ENCODE results near the gene NGF. TPM values are rescaled to one million over a fixed set of nuclear protein-coding genes. Genes with fewer than 3 reads are reported as not detected.

NGF gene
- total RNA-seq, 2 experiments from 2014 or later, result not detected

GRCh38 chr1:115240297-115240696 is 97.8 kb downstream of the NGF start:
- H3K9me3 Mint-ChIP-seq, result no peaks in the 10 kb centered on the region
- no peak overlapping the region for H3K27ac Mint-ChIP-seq
- ChIA-PET CTCF (no interaction called here), POLR2A (no interaction called here)
- peaks cover 17% of the 10 kb centered on the region for H3K27me3 Mint-ChIP-seq
- TF ChIP-seq CTCF (IDR thresholded peaks at IDR 0.05), result no peak
- no peaks in the 10 kb centered on the region for H3K36me3 Mint-ChIP-seq (ENCODE audit: low read depth)
- DNase-seq, result no peak
- no peak overlapping the region for H3K4me3 Mint-ChIP-seq
- intact Hi-C loops (cut with micrococcal nuclease), result no loop called here
- ATAC-seq, result no peak
- no peaks in the 10 kb centered on the region for H3K4me1 Mint-ChIP-seq (ENCODE audit: low read depth)

DNA sequence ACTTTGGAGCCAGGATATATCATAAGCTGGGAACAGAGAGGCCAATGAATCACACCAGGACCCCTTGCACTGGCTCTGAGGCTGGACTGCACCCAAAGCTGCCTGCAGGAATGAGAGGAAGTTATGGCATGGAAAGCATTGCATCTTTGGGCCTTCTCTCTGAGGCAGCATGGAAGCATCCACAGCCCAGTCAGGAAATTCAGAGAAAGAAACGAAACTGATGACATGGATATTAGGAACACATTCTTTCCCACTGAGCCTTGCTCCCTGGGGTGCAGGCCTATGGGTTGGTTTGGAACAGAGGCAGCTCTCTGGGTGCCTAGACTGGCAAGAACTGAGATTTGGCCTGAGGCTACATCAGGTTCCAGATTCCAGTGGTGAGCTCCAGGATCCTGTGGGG is 98.6 kb downstream of the NGF start:
- POLR2A ChIA-PET, result interaction anchor here (0.7 kb wide), 1 partner anchor 338 kb away, joined by 3 read pairs; no protein-coding TSS in a partner anchor
- Mint-ChIP-seq H3K36me3 (ENCODE audit: low read depth) (no peaks in the 10 kb centered on the region), H3K4me1 (ENCODE audit: low read depth) (no peaks in the 10 kb centered on the region), H3K9me3 (no peaks in the 10 kb centered on the region), H3K27ac (no peak overlapping the region), H3K4me3 (no peak overlapping the region), H3K27me3 (peaks cover 17% of the 10 kb centered on the region)
- intact Hi-C loops (cut with micrococcal nuclease), result no loop called here
- ATAC-seq, result no peak
- CTCF ChIA-PET, result no interaction called here
- no peak for TF ChIP-seq CTCF (IDR thresholded peaks at IDR 0.05)
- DNase-seq, result no peak

GRCh38 chr1:115239148-115239422 is 99.0 kb downstream of the NGF start:
- TF ChIP-seq CTCF (IDR thresholded peaks at IDR 0.05), result no peak
- POLR2A ChIA-PET, result interaction anchor here (0.7 kb wide), 1 partner anchor 338 kb away, joined by 3 read pairs; no protein-coding TSS in a partner anchor
- Mint-ChIP-seq H3K27ac (no peak overlapping the region), H3K4me1 (ENCODE audit: low read depth) (no peaks in the 10 kb centered on the region), H3K9me3 (no peaks in the 10 kb centered on the region), H3K36me3 (ENCODE audit: low read depth) (no peaks in the 10 kb centered on the region), H3K4me3 (no peak overlapping the region), H3K27me3 (peaks cover 17% of the 10 kb centered on the region)
- CTCF ChIA-PET, result no interaction called here
- intact Hi-C loops (cut with micrococcal nuclease), result no loop called here
- ATAC-seq (no peak), DNase-seq (no peak)

DNA sequence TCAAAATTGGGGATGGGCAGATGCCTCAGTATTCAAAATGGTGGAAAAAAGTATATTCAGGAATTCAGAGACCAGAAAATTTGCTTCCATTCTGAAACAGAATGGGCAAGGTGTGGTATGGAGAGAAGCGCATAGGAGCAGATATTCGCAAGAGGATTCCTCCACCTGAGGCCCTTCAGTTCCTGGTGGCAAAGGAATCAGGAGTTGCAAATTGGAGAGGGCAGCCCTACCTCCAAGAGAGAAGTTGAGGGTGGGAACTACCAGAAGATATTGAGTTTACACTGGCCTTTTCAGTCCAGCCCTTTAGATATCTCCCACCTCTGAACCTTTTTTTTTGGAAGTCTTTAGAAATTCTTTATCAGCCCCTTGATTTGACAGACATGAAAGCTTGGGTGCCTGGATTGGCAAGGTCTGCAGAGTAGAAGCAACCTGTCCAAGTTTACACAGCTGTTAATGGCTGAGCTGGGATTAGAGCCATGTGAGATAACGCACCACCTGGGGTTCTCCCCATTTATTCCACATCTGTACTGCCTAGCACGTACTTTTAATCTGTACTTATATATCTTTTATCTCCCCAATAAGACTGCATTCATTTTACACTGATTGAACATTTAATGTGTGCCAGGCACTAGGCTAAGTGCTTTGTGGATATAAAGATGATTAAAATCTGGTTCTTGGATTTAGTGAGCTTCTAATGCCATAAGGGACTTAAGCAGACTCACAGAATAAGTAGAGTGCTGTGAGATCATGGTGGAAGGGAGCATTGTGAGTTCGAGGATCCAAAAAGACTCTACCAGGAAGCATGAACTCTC is 99.5 kb downstream of the NGF start:
- intact Hi-C loops (cut with micrococcal nuclease), result no loop called here
- ATAC-seq (no peak), DNase-seq (no peak)
- Mint-ChIP-seq H3K27me3 (peaks cover 17% of the 10 kb centered on the region), H3K4me3 (no peak overlapping the region), H3K4me1 (ENCODE audit: low read depth) (no peaks in the 10 kb centered on the region), H3K9me3 (no peaks in the 10 kb centered on the region), H3K36me3 (ENCODE audit: low read depth) (no peaks in the 10 kb centered on the region), H3K27ac (no peak overlapping the region)
- no peak for TF ChIP-seq CTCF (IDR thresholded peaks at IDR 0.05)
- CTCF ChIA-PET, result interaction anchor here (1.4 kb wide), 1 partner anchor 37 kb away, joined by 4 read pairs; no protein-coding TSS in a partner anchor
- POLR2A ChIA-PET, result interaction anchor here (0.7 kb wide), 1 partner anchor 337 kb away, joined by 3 read pairs; no protein-coding TSS in a partner anchor

DNA sequence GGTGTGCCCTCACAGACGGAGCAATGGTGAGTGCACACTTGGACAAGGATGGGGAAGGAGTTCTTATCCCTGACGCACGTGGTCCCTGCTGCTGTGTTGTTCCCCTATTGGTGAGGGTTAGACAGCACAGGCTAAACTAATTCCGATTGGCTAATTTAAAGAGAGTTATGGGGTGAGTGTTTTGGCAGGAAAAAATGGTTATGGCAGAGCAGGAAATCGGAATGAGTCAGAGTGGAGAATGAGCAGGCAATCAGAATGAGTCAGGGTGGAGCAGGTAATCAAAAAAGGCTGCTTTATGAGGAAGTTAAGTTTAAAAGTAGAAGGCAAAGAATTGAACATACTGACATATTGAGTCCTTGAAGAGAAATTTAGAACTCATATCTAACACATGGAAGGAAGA is 100.5 kb downstream of the NGF start:
- Mint-ChIP-seq H3K4me1 (ENCODE audit: low read depth) (no peaks in the 10 kb centered on the region), H3K4me3 (no peak overlapping the region), H3K9me3 (no peaks in the 10 kb centered on the region), H3K36me3 (ENCODE audit: low read depth) (no peaks in the 10 kb centered on the region), H3K27ac (no peak overlapping the region), H3K27me3 (peaks cover 15% of the 10 kb centered on the region)
- POLR2A ChIA-PET, result no interaction called here
- CTCF ChIA-PET, result interaction anchor here (1.4 kb wide), 1 partner anchor 38 kb away, joined by 4 read pairs; no protein-coding TSS in a partner anchor
- intact Hi-C loops (cut with micrococcal nuclease), result no loop called here
- DNase-seq (no peak), ATAC-seq (no peak)
- no peak for TF ChIP-seq CTCF (IDR thresholded peaks at IDR 0.05)
